PFSK-1 (cell line): ENCODE results near the gene RFTN1. TPM values are rescaled to one million over a fixed set of nuclear protein-coding genes. Genes with fewer than 3 reads are reported as not detected.

Source experiments
- FOXP2 ChIP-seq: optimal IDR thresholded peaks from 2 replicates; pipeline ENCODE3; 2011; ENCODE audit warnings: borderline replicate concordance, control low read depth, inconsistent platforms; ENCODE audit not compliant: insufficient read depth; ENCODE audit errors: extremely low read length, extremely low read depth
- POLR2AphosphoS5 ChIP-seq: IDR thresholded peaks from 2 replicates; pipeline ENCODE4 v1.6.1; 2012; ENCODE audit warnings: low read depth, mild to moderate bottlenecking, control low read depth, low read length, moderate library complexity
- REST ChIP-seq, 2 experiments: IDR thresholded peaks; 2 replicates each; pipeline versions ENCODE4 v1.6.1 to v1.8.0; 2011 to 2012; ENCODE audit warnings: low read depth in 2 of 2, low read length in 2 of 2, control low read depth in 1 of 2, inconsistent platforms in 1 of 2, mild to moderate bottlenecking in 1 of 2, moderate library complexity in 1 of 2; ENCODE audit not compliant: insufficient read depth in 1 of 2
- SIN3A ChIP-seq: IDR thresholded peaks from 2 replicates; pipeline ENCODE4 v1.6.1; 2012; ENCODE audit warnings: mild to moderate bottlenecking, low read length, moderate library complexity, borderline replicate concordance; ENCODE audit not compliant: insufficient read depth
- TAF1 ChIP-seq: IDR thresholded peaks from 2 replicates; pipeline ENCODE4 v1.6.1; 2012; ENCODE audit warnings: low read length, control low read depth, borderline replicate concordance; ENCODE audit not compliant: insufficient read depth
- polyA plus RNA-seq: library from polyadenylated mRNA; unstranded; fragments of >200 nt; gene quantifications from one replicate; pipeline ENCODE4 v1.2.1, GENCODE V29; 2012; ENCODE audit warnings: low read depth, missing spikeins; ENCODE audit not compliant: insufficient read length

RFTN1 gene
- 0.29 TPM for polyA plus RNA-seq

- no peak for TF ChIP-seq REST (IDR thresholded peaks at IDR 0.05; ENCODE audit: insufficient read depth in 1 of 2, low read depth in 2 of 2, low read length in 2 of 2)
- no peak for TF ChIP-seq TAF1
- TF ChIP-seq POLR2AphosphoS5: no peak
Measured at GRCh38 chr3:16513141-16514020, at the start of gene RFTN1. Gene RFTN1 (minus strand): TSS chr3:16513699. CDS start chr3:16493869, 19,830 bp downstream.

- TF ChIP-seq SIN3A (no peak), TAF1 (no peak), FOXP2 (no peak)
Measured at GRCh38 chr3:16559653-16560365, 46.3 kb upstream of the RFTN1 start.

GRCh38 chr3:16554126-16554525 is 40.6 kb upstream of the RFTN1 start:
- TF ChIP-seq SIN3A (no peak), POLR2AphosphoS5 (no peak), TAF1 (no peak), FOXP2 (no peak), REST (IDR thresholded peaks at IDR 0.05; ENCODE audit: insufficient read depth in 1 of 2, low read depth in 2 of 2, low read length in 2 of 2) (no peak)

GRCh38 chr3:16552757-16553156 is 39.3 kb upstream of the RFTN1 start:
- TF ChIP-seq SIN3A (no peak), POLR2AphosphoS5 (no peak), FOXP2 (no peak), REST (IDR thresholded peaks at IDR 0.05; ENCODE audit: insufficient read depth in 1 of 2, low read depth in 2 of 2, low read length in 2 of 2) (no peak), TAF1 (no peak)

GRCh38 chr3:16551342-16551976 is 38.0 kb upstream of the RFTN1 start:
- TF ChIP-seq POLR2AphosphoS5 (no peak), TAF1 (no peak), REST (IDR thresholded peaks at IDR 0.05; ENCODE audit: insufficient read depth in 1 of 2, low read depth in 2 of 2, low read length in 2 of 2) (no peak), SIN3A (no peak), FOXP2 (no peak)
